HCT116 (cell line): Measurements from ENCODE around the gene ACTL10. TPM values are rescaled to one million over a fixed set of nuclear protein-coding genes. Genes with fewer than 3 reads are reported as not detected.

Source experiments
- ATAC-seq: fragments of 200-7000 bp; cut with Tn5 transposase; 2 replicates; pipeline ENCODE4 v1.9.1; 2020; ENCODE audit warnings: mild to moderate bottlenecking, moderate library complexity
- BruUV-seq: library from RNA; stranded (reverse); fragments of 400-500 nt; replicated peaks from 2 replicates; lab custom pipeline; 2021; lab: Mats Ljungman, UMichigan
- CTCF ChIA-PET: fragments of 300-600 bp; sonication (Branson Sonifier 250); formaldehyde crosslinking; loops from one replicate; lab custom pipeline; 2021; ENCODE audit warnings: antibody characterized with exemption; lab: Charles Lee
- POLR2A ChIA-PET: fragments of 300-600, 350-600 bp; sonication (Branson Sonifier 250); formaldehyde crosslinking; loops from one replicate; lab custom pipeline; 2021; ENCODE audit warnings: antibody characterized with exemption; lab: Charles Lee
- RAD21 ChIA-PET, 2 experiments: fragments of 300-600 bp; sonication (Branson Sonifier 250); formaldehyde crosslinking; loops; one replicate each; lab custom pipeline; 2023; ENCODE audit warnings: low total read pairs in 2 of 2; ENCODE audit not compliant: uncharacterized antibody in 2 of 2, unreplicated experiment in 2 of 2, low non-redundant PET in 1 of 2; lab: Charles Lee
- DNase-seq: peaks from one replicate; pipeline ENCODE4 v3.0.0-alpha.2; 2010; ENCODE audit warnings: low read depth, low spot score
- H2AFZ ChIP-seq: fragments of 200-600 bp; shearing (Covaris generic), sonication (generic); 2 replicates; pipeline ENCODE4 v1.6.1; 2017; ENCODE audit warnings: low read depth, mixed run types, mixed read lengths, antibody characterized with exemption, low read length; ENCODE audit not compliant: poor library complexity, severe bottlenecking
- H3K27ac ChIP-seq: 2 replicates; pipeline ENCODE4 v1.5.1; 2012; ENCODE audit warnings: low read depth, low read length
- H3K27me3 ChIP-seq: fragments of 200-600 bp; sonication (generic); 2 replicates; pipeline ENCODE4 v1.6.1; 2016; ENCODE audit warnings: mixed run types, low read length, mixed read lengths; ENCODE audit not compliant: insufficient read depth
- H3K36me3 ChIP-seq, 2 experiments: fragments of 200-500 bp in 1 of 2; fragments of 200-600 bp in 1 of 2; sonication (Bioruptor generic) in 1 of 2; sonication (generic) in 1 of 2; 2 replicates each; pipeline versions ENCODE4 v1.5.1 to v1.6.1; 2014 to 2016; ENCODE audit warnings: low read length in 2 of 2, inconsistent platforms in 1 of 2, mixed read lengths in 1 of 2, mixed run types in 1 of 2; ENCODE audit not compliant: insufficient read depth in 2 of 2, control insufficient read depth in 1 of 2
- H3K4me1 ChIP-seq, 2 experiments: fragments of 200-600 bp in 1 of 2; sonication (generic) in 1 of 2; 2 replicates each; pipeline versions ENCODE4 v1.5.1 to v1.6.1; 2012 to 2017; ENCODE audit warnings: low read length in 2 of 2, inconsistent platforms in 1 of 2, mild to moderate bottlenecking in 1 of 2, mixed read lengths in 1 of 2, mixed run types in 1 of 2, moderate library complexity in 1 of 2; ENCODE audit not compliant: insufficient read depth in 2 of 2, control insufficient read depth in 1 of 2
- H3K4me2 ChIP-seq: fragments of 200-600 bp; sonication (generic); 2 replicates; pipeline ENCODE4 v1.6.1; 2017; ENCODE audit warnings: mixed run types, low read length, mixed read lengths
- H3K4me3 ChIP-seq, 2 experiments: fragments of 200-600 bp in 1 of 2; sonication (generic) in 1 of 2; replicated peaks in 1 of 2; 2 replicates each; pipeline ENCODE4 v1.5.1; 2011 to 2016; ENCODE audit warnings: low read length in 2 of 2, control low read depth in 1 of 2, low read depth in 1 of 2, mild to moderate bottlenecking in 1 of 2, mixed read lengths in 1 of 2, mixed run types in 1 of 2
- H3K79me2 ChIP-seq: fragments of 200-600 bp; sonication (generic); 2 replicates; pipeline ENCODE4 v1.6.1; 2017; ENCODE audit warnings: mild to moderate bottlenecking, mixed run types, low read length, moderate library complexity, mixed read lengths; ENCODE audit not compliant: insufficient read depth
- H3K9ac ChIP-seq: fragments of 200-600 bp; sonication (generic); 2 replicates; pipeline ENCODE4 v1.6.1; 2016; ENCODE audit warnings: low read length, mixed read lengths
- H3K9me2 ChIP-seq: fragments of 200-600 bp; sonication (generic), shearing (Covaris generic); 2 replicates; pipeline ENCODE4 v1.6.1; 2017; ENCODE audit warnings: mixed run types, mild to moderate bottlenecking, moderate library complexity; ENCODE audit not compliant: insufficient read depth
- H3K9me3 ChIP-seq, 2 experiments: fragments of 200-500 bp in 1 of 2; fragments of 200-600 bp in 1 of 2; sonication (Bioruptor generic) in 1 of 2; sonication (generic) in 1 of 2; 2 replicates each; pipeline ENCODE4 v1.6.1; 2014 to 2017; ENCODE audit warnings: low read length in 2 of 2, mixed read lengths in 2 of 2, inconsistent platforms in 1 of 2, low read depth in 1 of 2, mild to moderate bottlenecking in 1 of 2, mixed run types in 1 of 2, moderate library complexity in 1 of 2; ENCODE audit not compliant: control insufficient read depth in 1 of 2, insufficient read depth in 1 of 2
- H4K20me1 ChIP-seq: fragments of 200-600 bp; sonication (generic), shearing (Covaris generic); 2 replicates; pipeline ENCODE4 v1.6.1; 2017; ENCODE audit warnings: mixed run types, mild to moderate bottlenecking, moderate library complexity; ENCODE audit not compliant: insufficient read depth
- EGR1 ChIP-seq: IDR thresholded peaks from 2 replicates; pipeline ENCODE4 v1.6.1; 2012; ENCODE audit warnings: low read depth
- MAX ChIP-seq: IDR thresholded peaks from 2 replicates; pipeline ENCODE4 v1.6.1; 2012
- SIN3A ChIP-seq: IDR thresholded peaks from 2 replicates; pipeline ENCODE4 v1.6.1; 2012; ENCODE audit warnings: low read depth
- SP1 ChIP-seq: IDR thresholded peaks from 2 replicates; pipeline ENCODE4 v1.6.1; 2012; ENCODE audit warnings: low read depth
- YY1 ChIP-seq: IDR thresholded peaks from 2 replicates; pipeline ENCODE4 v1.6.1; 2011; ENCODE audit warnings: low read length, low read depth, moderate library complexity, mild to moderate bottlenecking; ENCODE audit not compliant: insufficient replicate concordance; ENCODE audit errors: extremely low read depth
- ZFX ChIP-seq: fragments of 450-650 bp; IDR thresholded peaks from 2 replicates; pipeline ENCODE4 v1.6.1; 2017
- ZNF274 ChIP-seq: fragments of 200-500 bp; sonication (Bioruptor generic); IDR thresholded peaks from 2 replicates; pipeline ENCODE4 v1.6.1; 2014; ENCODE audit warnings: mild to moderate bottlenecking, low read depth, low read length, inconsistent platforms
- intact Hi-C: fragments of 100-400 bp; cut with micrococcal nuclease; formaldehyde crosslinking; loops from 2 replicates; pipeline ENCODE4 v1.10.0; 2022
- total RNA-seq: library from RNA; stranded (reverse); gene quantifications from one replicate; pipeline ENCODE4 v1.2.1, GENCODE V29; 2021; ENCODE audit not compliant: unreplicated experiment

Gene ACTL10
- total RNA-seq, 1 experiment from 2014 or later = 0.22 TPM

- no peak for TF ChIP-seq MAX
- TF ChIP-seq, all 23 proteins: peak for 0
These were observed 12.0 kb upstream of the ACTL10 start (continued) for GRCh38 chr20:33654680-33655161.

GRCh38 chr20:33655164-33655563 lies 11.6 kb upstream of the ACTL10 start:
- ATAC-seq (no peak), DNase-seq (no peak)
- Histone ChIP-seq H3K9me3 (no peaks in the 10 kb centered on the region), H4K20me1 (no peaks in the 10 kb centered on the region), H3K9ac (no peak overlapping the region), H3K27me3 (no peaks in the 10 kb centered on the region), H3K27ac (no peak overlapping the region), H3K79me2 (no peaks in the 10 kb centered on the region), H3K4me1 (peaks cover 0 to 16% of the 10 kb centered on the region in 2 experiments; a peak in 1 of 4 replicates), H2AFZ (no peak overlapping the region), H3K4me3 (no peak overlapping the region), H3K4me2 (no peak overlapping the region), H3K36me3 (peaks cover 0 to 3% of the 10 kb centered on the region in 2 experiments; a peak in 1 of 4 replicates), H3K9me2 (no peaks in the 10 kb centered on the region)
- TF ChIP-seq EGR1 = no peak
- ChIA-PET POLR2A (no interaction called here), RAD21 (no interaction called here), CTCF (no interaction called here)
- intact Hi-C loops = loop anchor here (10.0 kb wide), 1 partner anchor 470 kb away; no protein-coding TSS in a partner anchor
- BruUV-seq = no TSS peak

- RAD21 ChIA-PET = no interaction called here
- Histone ChIP-seq H3K9ac (no peak overlapping the region), H3K4me3 (no peak overlapping the region), H3K27me3 (no peaks in the 10 kb centered on the region), H3K36me3 (peaks cover 0 to 3% of the 10 kb centered on the region in 2 experiments; a peak in 1 of 4 replicates), H3K9me3 (no peaks in the 10 kb centered on the region), H2AFZ (no peak overlapping the region), H3K4me1 (peaks cover 0 to 12% of the 10 kb centered on the region in 2 experiments; a peak in 1 of 4 replicates), H3K4me2 (no peak overlapping the region), H3K27ac (no peak overlapping the region), H4K20me1 (no peaks in the 10 kb centered on the region), H3K9me2 (no peaks in the 10 kb centered on the region)
- no TSS peak for BruUV-seq
- ATAC-seq (no peak), DNase-seq (no peak)
- intact Hi-C loops = loop anchor here (10.0 kb wide), 1 partner anchor 469 kb away; no protein-coding TSS in a partner anchor
- POLR2A ChIA-PET = no interaction called here
- CTCF ChIA-PET = no interaction called here
- TF ChIP-seq YY1 = no peak
- TF ChIP-seq SP1 = no peak
- no peak for TF ChIP-seq ZFX
- no peak for TF ChIP-seq ZNF274
- no peak for TF ChIP-seq SIN3A
- TF ChIP-seq, all 23 proteins: peak for 0
- no peaks in the 10 kb centered on the region for H3K79me2 ChIP-seq
These were observed 10.5 kb upstream of the ACTL10 start for GRCh38 chr20:33656010-33656782.
